PC-9 (cell line): ENCODE measurements around the gene OR6A2. TPM values are rescaled to one million over a fixed set of nuclear protein-coding genes. Genes with fewer than 3 reads are reported as not detected.

ENCODE experiments used
- BruUV-seq: library from RNA; stranded (reverse); fragments of 400-500 nt; replicated peaks from 2 replicates; lab custom pipeline; 2021; lab: Mats Ljungman, UMichigan
- CTCF ChIA-PET: fragments of 300-600 bp; sonication (Branson Sonifier 250); formaldehyde crosslinking; loops from one replicate; lab custom pipeline; 2022; ENCODE audit warnings: antibody characterized with exemption; lab: Charles Lee
- POLR2A ChIA-PET: fragments of 300-600 bp; sonication (Branson Sonifier 250); formaldehyde crosslinking; loops from one replicate; lab custom pipeline; 2022; ENCODE audit warnings: antibody characterized with exemption; ENCODE audit not compliant: unreplicated experiment; lab: Charles Lee
- DNase-seq, 2 experiments: peaks; one replicate each; pipeline versions ENCODE4 v3.0.0 to v3.0.0-alpha.2; 2015 to 2022; ENCODE audit warnings: mixed read lengths in 1 of 2
- H2AFZ ChIP-seq: fragments of 200-600 bp; sonication (generic); 2 replicates; pipeline ENCODE4 v1.8.1; 2017; ENCODE audit warnings: antibody characterized with exemption
- H3F3A ChIP-seq: fragments of 200-600 bp; sonication (generic); 2 replicates; pipeline ENCODE4 v1.8.1; 2017; ENCODE audit warnings: antibody characterized with exemption, mild to moderate bottlenecking, low read depth; ENCODE audit not compliant: insufficient read depth
- H3K27ac ChIP-seq: fragments of 200-600 bp; sonication (generic); 2 replicates; pipeline ENCODE4 v1.6.1; 2016; ENCODE audit warnings: mixed run types
- H3K27me3 ChIP-seq: fragments of 200-600 bp; sonication (generic); 2 replicates; pipeline ENCODE4 v1.6.1; 2016; ENCODE audit warnings: low read depth, mixed run types; ENCODE audit not compliant: insufficient read depth
- H3K36me3 ChIP-seq: fragments of 200-600 bp; sonication (generic); 2 replicates; pipeline ENCODE4 v1.6.1; 2016; ENCODE audit warnings: low read depth, mixed run types
- H3K4me1 ChIP-seq: fragments of 200-600 bp; sonication (generic); replicated peaks from 2 replicates; pipeline ENCODE4 v1.6.1; 2016; ENCODE audit warnings: mixed run types; ENCODE audit not compliant: insufficient read depth
- H3K4me2 ChIP-seq: fragments of 200-600 bp; sonication (generic); 2 replicates; pipeline ENCODE4 v1.6.1; 2017; ENCODE audit warnings: mixed run types
- H3K4me3 ChIP-seq: fragments of 200-600 bp; sonication (generic); 2 replicates; pipeline ENCODE4 v1.6.1; 2016; ENCODE audit warnings: mixed run types
- H3K79me2 ChIP-seq: fragments of 200-600 bp; sonication (generic); 2 replicates; pipeline ENCODE4 v1.6.1; 2017; ENCODE audit warnings: low read depth, mixed run types
- H3K9me2 ChIP-seq: fragments of 200-600 bp; sonication (generic); 2 replicates; pipeline ENCODE4 v1.8.1; 2017; ENCODE audit warnings: mild to moderate bottlenecking; ENCODE audit not compliant: insufficient read depth
- H3K9me3 ChIP-seq: fragments of 200-600 bp; sonication (generic); 2 replicates; pipeline ENCODE4 v1.8.1; 2016; ENCODE audit warnings: low read depth; ENCODE audit not compliant: insufficient read depth
- H4K20me1 ChIP-seq: fragments of 200-600 bp; sonication (generic); 2 replicates; pipeline ENCODE4 v1.8.1; 2017; ENCODE audit not compliant: insufficient read depth
- CTCF ChIP-seq: fragments of 200-600 bp; sonication (generic); conservative IDR thresholded peaks from 2 replicates; pipeline ENCODE4 v1.6.1; 2017; ENCODE audit warnings: mixed run types, antibody characterized with exemption, mild to moderate bottlenecking, moderate library complexity
- EZH2 ChIP-seq: fragments of 200-600 bp; sonication (generic); IDR thresholded peaks from 2 replicates; pipeline ENCODE4 v1.8.0; 2017; ENCODE audit warnings: antibody characterized with exemption, low read depth
- intact Hi-C: fragments of 100-400 bp; cut with micrococcal nuclease; formaldehyde crosslinking; loops from one replicate; pipeline ENCODE4 v1.10.0; 2022; ENCODE audit not compliant: unreplicated experiment
- total RNA-seq: library from RNA; stranded (reverse); gene quantifications from 2 replicates; pipeline ENCODE4 v1.2.3, GENCODE V29; 2021

The OR6A2 gene
- total RNA-seq, 1 experiment from 2014 or later = 0.48 TPM

GRCh38 chr11:6746626-6747025 is 52.9 kb downstream of the OR6A2 start:
- H3K27me3 ChIP-seq = no peaks in the 10 kb centered on the region
- H3K36me3 ChIP-seq = no peaks in the 10 kb centered on the region
- no peaks in the 10 kb centered on the region for H4K20me1 ChIP-seq
- H3F3A ChIP-seq = no peaks in the 10 kb centered on the region
- H3K9me2 ChIP-seq = no peaks in the 10 kb centered on the region
- no peak overlapping the region for H3K27ac ChIP-seq
- H3K4me2 ChIP-seq = no peak overlapping the region
- no peaks in the 10 kb centered on the region for H3K9me3 ChIP-seq
- no peaks in the 10 kb centered on the region for H3K79me2 ChIP-seq
- no peak overlapping the region for H3K4me3 ChIP-seq
- intact Hi-C loops = no loop called here
- H3K4me1 ChIP-seq = no peaks in the 10 kb centered on the region
- TF ChIP-seq EZH2 (no peak), CTCF (no peak)
- no TSS peak for BruUV-seq
- ChIA-PET CTCF (no interaction called here), POLR2A (interaction anchor here (0.7 kb wide), 1 partner anchor 243 kb away, joined by 5 read pairs; no protein-coding TSS in a partner anchor)
- no peak overlapping the region for H2AFZ ChIP-seq
- DNase-seq = no peak

GRCh38 chr11:6746086-6746618 is 53.3 kb downstream of the OR6A2 start:
- H2AFZ ChIP-seq = no peak overlapping the region
- CTCF ChIA-PET = no interaction called here

GRCh38 chr11:6745465-6746015 is 53.9 kb downstream of the OR6A2 start:
- no peak overlapping the region for H3K27ac ChIP-seq
- H3K4me2 ChIP-seq = no peak overlapping the region
- CTCF ChIA-PET = no interaction called here
- intact Hi-C loops = no loop called here
- H3K9me2 ChIP-seq = no peaks in the 10 kb centered on the region
- H4K20me1 ChIP-seq = no peaks in the 10 kb centered on the region
- no peaks in the 10 kb centered on the region for H3F3A ChIP-seq
- no peak overlapping the region for H2AFZ ChIP-seq
- H3K79me2 ChIP-seq = no peaks in the 10 kb centered on the region
- H3K27me3 ChIP-seq = no peaks in the 10 kb centered on the region
- no peak overlapping the region for H3K4me3 ChIP-seq
- BruUV-seq = no TSS peak
- no peaks in the 10 kb centered on the region for H3K9me3 ChIP-seq
- TF ChIP-seq EZH2 (no peak), CTCF (no peak)
- H3K4me1 ChIP-seq = no peaks in the 10 kb centered on the region
- POLR2A ChIA-PET = no interaction called here
- no peaks in the 10 kb centered on the region for H3K36me3 ChIP-seq
- DNase-seq = no peak

More at GRCh38 chr11:6746086-6746618, 53.3 kb downstream of the OR6A2 start:
- Histone ChIP-seq H3K4me3 (no peak overlapping the region), H3K4me2 (no peak overlapping the region), H3K9me3 (no peaks in the 10 kb centered on the region), H3F3A (no peaks in the 10 kb centered on the region), H3K79me2 (no peaks in the 10 kb centered on the region), H3K36me3 (no peaks in the 10 kb centered on the region), H3K4me1 (no peaks in the 10 kb centered on the region), H4K20me1 (no peaks in the 10 kb centered on the region), H3K9me2 (no peaks in the 10 kb centered on the region), H3K27me3 (no peaks in the 10 kb centered on the region), H3K27ac (no peak overlapping the region)
- DNase-seq = no peak
- intact Hi-C loops = no loop called here
- no TSS peak for BruUV-seq
- POLR2A ChIA-PET = no interaction called here
- TF ChIP-seq EZH2 (no peak), CTCF (no peak)
